Suprapubic skin (tissue), 3 donors: Measurements from ENCODE around the gene FKBP5.

ENCODE experiments used
- CTCF ChIP-seq, 2 donors: fragments of 200-600 bp in 1 of 2; fragments of 450-650 bp in 1 of 2; sonication (generic) in 1 of 2; IDR thresholded peaks; one replicate each; pipeline ENCODE4 v1.5.1; 2016 to 2019; ENCODE audit warnings: antibody characterized with exemption in 2 of 2, mild to moderate bottlenecking in 1 of 2, moderate library complexity in 1 of 2
- EP300 ChIP-seq: sonication (generic); formaldehyde crosslinking; IDR thresholded peaks from one replicate; pipeline ENCODE4 v1.6.1; 2017; ENCODE audit warnings: antibody characterized with exemption

- TF ChIP-seq CTCF (IDR thresholded peaks at IDR 0.05) (no peak), EP300 (no peak)
These were observed 127.6 kb downstream of the FKBP5 start for GRCh38 chr6:35561113-35561512.
